HG03175 (cell line): ENCODE data around the gene MTFR2.
"Not testable (repeated sequence)": the region's sequence is repeated elsewhere in the genome, so short reads cannot be mapped to it uniquely, and the experiment has no call there.

Experiments used
- ATAC-seq: cut with Tn5 transposase; IDR thresholded peaks from one replicate; pipeline ENCODE4 v1.9.1; 2021; ENCODE audit warnings: mild to moderate bottlenecking, moderate library complexity; ENCODE audit not compliant: unreplicated experiment

The MTFR2 gene

DNA sequence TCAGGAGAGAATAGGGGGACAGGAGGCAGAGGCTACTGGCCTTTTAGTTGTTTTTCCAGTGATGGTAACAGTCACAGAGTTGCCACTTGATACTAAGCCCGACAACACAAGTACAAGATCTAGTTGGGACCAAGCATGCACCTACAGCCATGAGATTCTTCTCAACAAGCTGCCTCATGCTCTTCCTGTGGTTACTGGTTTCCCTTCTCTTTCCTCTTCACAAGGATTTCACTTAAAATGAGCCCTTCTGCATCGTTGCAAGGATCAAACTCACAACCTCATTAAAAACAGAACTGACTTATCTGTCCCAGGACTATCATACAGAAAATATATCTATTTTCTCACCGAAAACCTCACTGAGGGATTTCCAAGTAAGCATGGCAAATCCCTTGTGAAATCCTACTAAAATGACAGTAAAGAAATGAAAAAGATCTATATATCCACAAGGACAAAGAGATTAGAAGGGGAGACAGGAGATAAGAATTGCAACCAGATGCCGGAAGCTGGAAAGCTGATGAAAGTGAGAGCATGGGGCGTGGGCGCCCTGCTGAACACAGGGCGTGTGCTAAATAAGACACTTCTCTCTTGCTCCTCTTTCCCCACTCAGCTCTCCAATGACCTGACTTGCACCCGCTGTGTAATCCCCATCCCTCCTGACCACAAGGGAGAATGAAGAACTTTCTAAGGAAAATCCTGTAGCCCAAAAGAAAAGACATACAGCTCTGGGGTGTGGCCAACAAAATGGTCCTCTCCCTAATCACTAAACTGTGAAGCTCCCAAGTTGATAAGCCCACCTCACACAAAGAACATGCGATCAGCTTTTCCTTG is 13.4 kb downstream of the MTFR2 start:
- no peak for ATAC-seq

GRCh38 chr6:136235233-136235564 is 14.9 kb downstream of the MTFR2 start:
- ATAC-seq = no peak

DNA sequence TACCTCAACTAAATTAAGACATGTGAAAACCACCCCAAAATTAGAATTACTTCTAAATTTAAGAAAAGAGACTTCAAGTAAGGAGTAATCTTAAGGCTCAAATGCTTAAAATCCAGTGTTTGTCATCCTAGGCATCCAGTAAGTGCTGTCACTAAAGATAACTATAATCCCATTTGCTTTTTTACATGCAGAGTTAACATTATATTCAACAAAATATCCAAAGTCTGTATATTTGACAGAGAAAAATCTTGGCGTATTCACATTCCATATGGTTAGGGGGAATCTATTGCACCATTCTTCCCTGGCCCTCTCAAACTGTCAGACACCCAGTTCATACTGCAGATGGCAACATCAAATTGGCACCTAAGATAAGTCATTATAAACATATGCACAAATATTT is 17.4 kb downstream of the MTFR2 start:
- ATAC-seq = no peak

GRCh38 chr6:136230219-136230853 is 19.8 kb downstream of the MTFR2 start:
- ATAC-seq = no peak

DNA sequence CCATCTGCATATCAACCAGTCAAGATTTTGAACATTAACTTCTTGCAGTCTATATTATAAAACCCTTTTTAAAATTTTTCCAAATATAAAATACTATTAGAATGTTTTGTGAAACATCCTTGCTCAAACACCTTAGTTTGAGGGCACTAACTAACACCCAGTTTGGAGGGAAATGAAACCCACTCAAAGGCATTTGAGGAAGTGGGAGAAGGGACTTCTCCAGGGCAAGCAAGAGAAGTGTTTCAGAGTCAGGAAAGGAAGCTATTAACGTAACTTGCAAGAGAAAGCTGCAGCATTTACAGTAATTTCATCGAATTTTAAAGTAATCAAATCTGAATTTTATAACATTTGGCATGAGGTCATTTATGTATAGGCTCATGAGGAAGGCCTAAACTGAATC is 21.3 kb downstream of the MTFR2 start:
- ATAC-seq = no peak

DNA sequence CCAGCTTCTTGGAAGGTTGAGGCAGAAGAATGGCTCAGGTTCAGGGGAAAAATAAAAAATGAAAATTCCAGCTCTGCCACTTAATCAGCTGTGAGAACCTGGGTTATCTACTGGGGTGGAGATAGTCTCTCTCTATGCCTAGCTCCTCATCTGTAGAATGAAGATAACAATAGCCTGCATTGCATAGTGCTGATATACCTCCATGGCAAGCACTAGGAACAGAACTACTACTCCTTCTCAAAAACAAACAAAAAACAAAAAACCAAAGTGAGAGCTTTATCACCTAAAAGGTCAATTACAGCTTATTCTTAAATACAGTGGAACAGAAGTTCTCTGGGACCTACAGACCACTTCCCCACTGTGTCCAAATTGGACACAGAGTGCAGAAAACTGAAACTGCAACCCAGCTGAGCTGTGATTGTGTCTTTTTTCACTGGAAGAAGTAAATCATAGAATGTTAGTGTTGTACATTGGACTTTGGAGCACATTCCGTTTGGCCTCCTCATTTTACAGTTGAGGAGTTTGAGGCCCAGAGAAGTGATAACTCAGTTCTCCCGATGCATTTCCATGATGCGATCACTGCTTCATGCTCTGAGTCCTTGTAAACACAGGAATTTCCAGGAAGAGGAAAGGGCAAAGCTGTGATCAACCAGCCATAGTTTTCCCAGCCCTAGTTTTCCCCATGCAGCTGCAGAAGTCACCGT is 23.3 kb downstream of the MTFR2 start:
- ATAC-seq = peak; percentile 27

GRCh38 chr6:136226027-136226673 is 24.0 kb downstream of the MTFR2 start:
- ATAC-seq = peak; percentile 85

DNA sequence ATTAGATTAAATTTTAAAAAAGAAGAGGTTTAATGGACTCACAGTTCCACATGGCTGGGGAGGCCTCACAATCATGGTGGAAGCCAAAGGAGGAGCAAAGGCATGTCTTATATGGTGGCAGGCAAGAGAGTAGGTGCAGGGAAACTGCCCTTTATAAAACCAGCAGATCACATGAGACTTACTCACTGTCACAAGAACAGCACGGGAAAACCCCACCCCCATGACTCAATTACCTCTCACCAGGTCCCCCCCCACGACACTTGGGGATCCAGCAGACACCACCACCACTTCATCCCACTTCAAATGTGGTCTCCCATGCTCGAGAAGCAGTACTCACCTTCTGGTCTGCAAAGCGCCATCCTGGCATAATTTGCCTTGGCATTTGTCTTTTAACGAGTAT is 24.6 kb downstream of the MTFR2 start:
- ATAC-seq = no peak

DNA sequence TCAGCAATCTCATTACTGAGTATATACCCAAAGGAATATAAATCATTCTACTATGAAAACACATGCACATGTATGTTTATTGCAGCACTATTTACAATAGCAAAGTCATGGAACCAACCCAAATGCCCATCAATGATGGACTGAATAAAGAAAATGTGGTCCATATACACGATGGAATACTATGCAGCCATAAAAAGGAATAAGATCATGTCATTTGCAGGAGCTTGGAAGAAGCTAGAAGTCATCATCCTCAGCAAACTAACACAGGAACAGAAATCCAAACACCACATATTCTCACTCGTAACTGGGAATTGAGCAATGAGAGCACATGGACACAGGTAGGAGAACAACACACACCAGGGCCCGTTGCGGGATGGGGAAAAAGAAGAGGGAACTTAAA is 25.1 kb downstream of the MTFR2 start:
- not testable (repeated sequence) for ATAC-seq

- ATAC-seq = no peak
Observed at GRCh38 chr6:136216503-136217401, 33.4 kb downstream of the MTFR2 start.

- no peak for ATAC-seq
Observed at GRCh38 chr6:136213853-136214252, 36.3 kb downstream of the MTFR2 start.

DNA sequence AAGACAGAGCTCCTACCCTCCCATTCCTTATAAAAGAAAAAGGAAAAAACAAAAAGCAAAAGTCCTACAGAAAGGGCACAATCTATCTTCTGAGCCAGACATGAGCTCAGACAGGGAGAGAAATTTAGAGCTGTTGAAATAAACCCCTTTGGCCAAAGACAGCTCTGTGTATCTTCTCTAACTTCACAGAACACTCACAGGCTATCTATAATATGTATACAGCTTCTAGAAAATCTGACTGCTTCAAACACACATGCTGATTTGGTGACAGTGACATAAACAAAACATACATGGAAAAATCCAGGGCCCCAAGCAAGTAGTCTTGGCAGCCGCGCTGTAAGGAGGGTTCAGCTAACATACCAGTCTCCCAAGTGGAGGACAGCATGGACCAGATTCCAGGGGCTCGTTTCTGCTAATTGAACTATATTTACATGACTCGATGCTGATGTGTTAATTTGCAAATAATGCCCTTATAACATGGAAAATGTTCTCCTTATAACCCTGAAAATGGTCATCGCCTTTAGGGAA is 37.0 kb downstream of the MTFR2 start:
- no peak for ATAC-seq

DNA sequence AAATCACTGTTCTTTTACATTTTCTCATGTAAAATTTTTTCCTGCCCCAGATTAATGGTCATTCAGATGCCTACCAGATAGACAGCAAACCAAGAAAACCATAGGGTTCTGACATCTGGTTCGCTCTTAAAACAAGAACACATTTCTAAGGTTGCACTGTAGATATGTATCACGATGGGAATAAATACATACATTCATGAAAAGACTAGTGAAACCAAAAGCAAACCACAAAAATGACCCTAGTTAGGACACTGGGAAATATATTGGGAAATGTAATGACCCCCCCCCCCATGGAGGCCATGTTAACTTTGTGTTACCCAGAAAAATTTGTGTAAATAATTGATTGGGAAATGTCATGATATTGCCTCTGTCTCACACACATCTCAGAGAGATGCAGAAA is 37.5 kb downstream of the MTFR2 start:
- no peak for ATAC-seq

DNA sequence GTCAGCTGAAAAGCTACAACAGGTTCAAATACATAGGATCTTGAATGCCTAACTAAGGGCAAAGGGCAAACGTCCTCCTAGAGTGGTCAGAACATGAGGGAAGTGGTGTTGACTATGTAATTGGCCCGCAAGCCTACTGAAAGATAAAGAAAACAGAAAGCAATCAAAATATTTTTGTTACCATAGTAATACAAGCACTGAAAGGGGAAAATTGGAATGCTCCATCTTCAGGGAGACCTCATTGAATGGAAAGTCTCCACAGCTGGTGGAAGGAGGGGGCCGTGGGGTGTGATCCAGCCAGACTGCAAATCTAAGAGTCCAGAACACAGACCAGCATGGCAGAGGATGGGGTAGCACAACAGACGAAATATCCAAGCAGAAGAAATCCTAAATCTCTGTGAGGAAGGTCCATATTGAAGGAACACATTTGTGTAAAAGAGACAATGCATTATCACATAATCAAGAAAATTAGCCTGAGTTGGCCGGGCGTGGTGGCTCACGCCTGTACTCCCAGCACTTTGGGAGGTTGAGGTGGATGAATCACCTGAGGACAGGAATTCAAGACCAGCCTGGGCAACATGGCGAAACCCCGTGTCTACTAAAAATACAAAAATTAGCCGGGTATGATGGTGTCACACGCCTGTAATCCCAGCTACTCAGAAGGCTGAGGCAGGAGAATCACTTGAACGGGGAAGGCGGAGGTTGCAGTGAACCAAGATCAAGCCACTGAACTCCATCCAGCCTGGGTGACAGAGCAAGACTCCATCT is 39.5 kb downstream of the MTFR2 start:
- ATAC-seq = no peak

DNA sequence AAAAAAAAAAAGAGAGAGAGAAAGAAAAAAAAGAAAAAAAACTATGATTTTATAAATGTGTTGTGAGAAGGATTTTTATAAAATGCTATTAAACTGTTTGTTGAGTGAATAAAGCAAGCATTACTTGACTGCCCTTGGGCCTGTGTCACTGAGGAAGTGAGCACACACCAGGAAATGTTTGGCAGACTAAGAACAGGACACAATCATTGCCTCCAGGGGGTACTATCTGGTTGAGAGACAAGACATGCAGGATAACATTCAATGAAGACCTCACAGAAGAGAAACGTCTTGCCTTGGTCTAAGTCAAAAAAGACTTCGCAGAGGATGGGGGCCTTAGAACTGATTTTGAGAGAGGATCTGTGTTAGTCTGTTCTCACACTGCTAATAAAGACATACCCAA is 40.6 kb downstream of the MTFR2 start:
- no peak for ATAC-seq

DNA sequence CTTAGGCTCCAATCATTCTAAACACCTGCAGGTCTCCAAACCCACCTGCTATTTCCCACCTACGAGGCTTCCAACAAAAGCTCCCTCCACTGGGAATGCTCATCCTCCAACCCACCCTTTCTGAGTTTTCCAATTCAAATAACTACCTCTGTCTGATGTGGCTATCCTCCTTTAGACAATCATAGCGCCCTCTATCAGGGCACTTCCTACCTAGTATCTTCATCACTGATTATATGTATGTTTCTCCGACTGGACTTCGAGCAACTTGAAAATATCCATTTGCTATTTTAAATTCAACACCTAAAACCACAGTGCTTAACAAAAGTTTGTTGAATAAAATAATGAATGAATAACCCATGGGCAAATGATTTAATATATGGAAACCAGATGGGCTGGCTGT is 41.3 kb downstream of the MTFR2 start:
- ATAC-seq = no peak

- no peak for ATAC-seq
Observed at GRCh38 chr6:136201732-136202131, 48.4 kb downstream of the MTFR2 start.

DNA sequence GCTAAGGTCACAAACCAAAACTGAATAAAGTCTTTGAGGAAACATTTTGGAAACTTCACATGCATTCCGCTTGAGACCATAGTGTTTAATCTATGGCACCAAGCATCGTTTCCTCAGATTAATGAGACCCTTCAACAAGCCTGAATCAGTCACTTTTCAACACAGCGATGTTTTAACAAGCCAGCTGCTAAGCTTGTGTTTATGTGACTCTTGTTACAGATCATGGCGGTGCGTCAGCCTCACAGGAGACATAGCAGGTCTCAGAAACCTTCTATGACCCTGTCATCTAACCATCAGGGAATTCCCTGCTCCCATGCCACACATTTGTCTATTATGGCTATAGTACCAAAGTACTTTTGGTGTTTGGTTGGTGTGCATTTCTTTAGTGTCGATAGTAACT is 57.2 kb downstream of the MTFR2 start:
- ATAC-seq = no peak

DNA sequence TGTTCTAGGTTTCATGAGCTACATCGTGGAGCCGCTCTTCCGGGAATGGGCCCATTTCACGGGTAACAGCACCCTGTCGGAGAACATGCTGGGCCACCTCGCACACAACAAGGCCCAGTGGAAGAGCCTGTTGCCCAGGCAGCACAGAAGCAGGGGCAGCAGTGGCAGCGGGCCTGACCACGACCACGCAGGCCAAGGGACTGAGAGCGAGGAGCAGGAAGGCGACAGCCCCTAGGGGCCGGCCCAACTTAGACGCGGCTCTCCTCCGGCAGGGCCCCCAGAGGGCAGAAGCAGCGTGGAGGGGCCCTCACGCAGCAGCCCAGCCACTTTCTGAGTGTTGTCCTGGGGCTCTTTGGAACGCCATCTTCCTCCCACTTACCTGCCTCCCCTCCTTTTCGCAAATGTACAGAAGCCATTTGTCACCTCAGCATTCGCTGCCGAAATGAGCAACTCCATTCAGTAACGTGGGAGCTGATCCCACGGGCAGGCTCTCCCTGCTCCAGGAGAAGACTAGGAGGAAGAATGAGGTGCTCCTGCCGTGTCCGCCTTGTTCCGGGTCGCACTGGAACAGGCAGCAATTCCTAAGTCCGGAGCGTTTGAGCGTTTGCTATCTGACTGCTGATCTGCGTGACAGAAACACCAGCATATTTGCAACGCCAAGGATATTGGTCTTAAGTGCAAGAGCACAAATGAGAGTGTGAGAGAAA is 58.4 kb downstream of the MTFR2 start:
- ATAC-seq = no peak
